GM12892 (cell line): ENCODE data around the gene S100A5.

ENCODE experiments used
- POLR2A ChIP-seq: IDR thresholded peaks from 2 replicates; pipeline ENCODE4 v1.6.1; 2011; ENCODE audit warnings: low read depth, low read length, control low read depth
- POLR2AphosphoS5 ChIP-seq: IDR thresholded peaks from 2 replicates; pipeline ENCODE4 v1.6.1; 2011; ENCODE audit warnings: low read depth, low read length, control low read depth
- TAF1 ChIP-seq: IDR thresholded peaks from 2 replicates; pipeline ENCODE4 v1.6.1; 2011; ENCODE audit warnings: low read depth, mild to moderate bottlenecking, control low read depth, low read length, borderline replicate concordance

GRCh38 chr1:153568367-153569099, 27.8 kb upstream of the S100A5 start:
- TF ChIP-seq TAF1: no peak
- TF ChIP-seq POLR2A: no peak
- no peak for TF ChIP-seq POLR2AphosphoS5
